NB4 (cell line): ENCODE data around the gene POLD4.

Source experiments
- POLR2A ChIP-seq: IDR thresholded peaks from 2 replicates; pipeline ENCODE4 v1.6.1; 2011; ENCODE audit warnings: mild to moderate bottlenecking; ENCODE audit not compliant: insufficient read length; ENCODE audit errors: extremely low read depth
- TF ChIP-seq, protein P1 (sequence below): IDR thresholded peaks from one replicate; pipeline ENCODE4 v1.5.1; 2012; ENCODE audit warnings: low read depth, low read length

DNA sequence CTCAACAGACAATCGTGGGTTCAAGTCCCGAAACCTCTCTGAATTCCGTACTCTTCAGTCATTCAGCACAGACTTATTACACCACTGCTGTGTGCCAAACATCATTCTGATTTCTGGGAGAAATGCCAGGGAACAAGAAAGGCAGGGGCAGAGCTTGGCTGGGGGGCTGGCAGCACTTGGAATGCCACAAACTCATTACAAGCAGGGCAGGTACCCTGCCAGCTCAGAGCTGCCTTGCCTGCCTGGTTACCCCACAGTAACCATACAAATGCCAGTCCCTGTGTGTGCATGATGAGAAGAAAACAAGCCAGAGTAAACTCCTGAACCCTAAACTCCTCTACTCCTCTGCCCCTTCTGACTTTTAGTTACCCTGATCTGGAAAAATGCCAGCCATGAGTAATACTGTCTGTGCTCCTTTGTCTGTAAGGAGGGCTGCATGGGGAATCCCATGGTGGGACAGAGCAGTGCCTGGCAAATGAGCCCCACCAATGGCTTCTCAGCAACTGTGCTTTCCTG, 31.6 kb upstream of the POLD4 start:
- TF ChIP-seq, protein P1, sequence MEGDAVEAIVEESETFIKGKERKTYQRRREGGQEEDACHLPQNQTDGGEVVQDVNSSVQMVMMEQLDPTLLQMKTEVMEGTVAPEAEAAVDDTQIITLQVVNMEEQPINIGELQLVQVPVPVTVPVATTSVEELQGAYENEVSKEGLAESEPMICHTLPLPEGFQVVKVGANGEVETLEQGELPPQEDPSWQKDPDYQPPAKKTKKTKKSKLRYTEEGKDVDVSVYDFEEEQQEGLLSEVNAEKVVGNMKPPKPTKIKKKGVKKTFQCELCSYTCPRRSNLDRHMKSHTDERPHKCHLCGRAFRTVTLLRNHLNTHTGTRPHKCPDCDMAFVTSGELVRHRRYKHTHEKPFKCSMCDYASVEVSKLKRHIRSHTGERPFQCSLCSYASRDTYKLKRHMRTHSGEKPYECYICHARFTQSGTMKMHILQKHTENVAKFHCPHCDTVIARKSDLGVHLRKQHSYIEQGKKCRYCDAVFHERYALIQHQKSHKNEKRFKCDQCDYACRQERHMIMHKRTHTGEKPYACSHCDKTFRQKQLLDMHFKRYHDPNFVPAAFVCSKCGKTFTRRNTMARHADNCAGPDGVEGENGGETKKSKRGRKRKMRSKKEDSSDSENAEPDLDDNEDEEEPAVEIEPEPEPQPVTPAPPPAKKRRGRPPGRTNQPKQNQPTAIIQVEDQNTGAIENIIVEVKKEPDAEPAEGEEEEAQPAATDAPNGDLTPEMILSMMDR, result no peak
- TF ChIP-seq POLR2A, result no peak
